Panc1 (cell line): ENCODE data around the gene MACC1. TPM values are rescaled to one million over a fixed set of nuclear protein-coding genes. Genes with fewer than 3 reads are reported as not detected.

Experiments
- ATAC-seq: fragments of 200-7000 bp; cut with Tn5 transposase; 2 replicates; pipeline ENCODE4 v1.9.1; 2020; ENCODE audit warnings: mild to moderate bottlenecking, moderate library complexity
- BruUV-seq: library from RNA; stranded (reverse); fragments of 400-500 nt; replicated peaks from 2 replicates; lab custom pipeline; 2021; lab: Mats Ljungman, UMichigan
- CTCF ChIA-PET: fragments of 300-600 bp; sonication (Branson Sonifier 250); formaldehyde crosslinking; loops from one replicate; lab custom pipeline; 2022; ENCODE audit warnings: antibody characterized with exemption; lab: Charles Lee
- POLR2A ChIA-PET: fragments of 300-600 bp; sonication (Branson Sonifier 250); formaldehyde crosslinking; loops from one replicate; lab custom pipeline; 2022; ENCODE audit warnings: antibody characterized with exemption; lab: Charles Lee
- DNase-seq: peaks from one replicate; pipeline ENCODE4 v3.0.0-alpha.2; 2010; ENCODE audit warnings: low read depth, low spot score
- H3K27ac ChIP-seq: 2 replicates; pipeline ENCODE4 v1.5.1; 2011; ENCODE audit warnings: mild to moderate bottlenecking, low read length, inconsistent platforms
- H3K27me3 ChIP-seq: fragments of 200-500 bp; sonication (Bioruptor generic); 2 replicates; pipeline ENCODE4 v1.6.0; 2014; ENCODE audit warnings: low read length, inconsistent platforms; ENCODE audit not compliant: control insufficient read depth, insufficient read depth
- H3K36me3 ChIP-seq: fragments of 200-500 bp; sonication (Bioruptor generic); 2 replicates; pipeline ENCODE4 v1.5.1; 2014; ENCODE audit warnings: inconsistent platforms, mild to moderate bottlenecking, low read length, moderate library complexity; ENCODE audit not compliant: control insufficient read depth, insufficient read depth
- H3K4me1 ChIP-seq: 2 replicates; pipeline ENCODE4 v1.5.1; 2011; ENCODE audit warnings: inconsistent platforms, mild to moderate bottlenecking, low read length, moderate library complexity; ENCODE audit not compliant: control insufficient read depth, insufficient read depth
- H3K4me3 ChIP-seq, 2 experiments: 2 replicates each; pipeline ENCODE4 v1.5.1; 2011 to 2012; ENCODE audit warnings: low read depth in 2 of 2, low read length in 2 of 2, mild to moderate bottlenecking in 2 of 2, inconsistent platforms in 1 of 2, moderate library complexity in 1 of 2
- H3K9me3 ChIP-seq: fragments of 200-500 bp; sonication (Bioruptor generic); 2 replicates; pipeline ENCODE4 v1.5.1; 2014; ENCODE audit warnings: low read depth, mild to moderate bottlenecking, inconsistent platforms, low read length, moderate library complexity; ENCODE audit not compliant: control insufficient read depth, insufficient read depth
- CTCF ChIP-seq: fragments of 450-650 bp; IDR thresholded peaks from 2 replicates; pipeline ENCODE4 v1.5.1; 2017; ENCODE audit warnings: mild to moderate bottlenecking
- POLR2AphosphoS5 ChIP-seq: IDR thresholded peaks from 2 replicates; pipeline ENCODE4 v1.6.1; 2012; ENCODE audit warnings: mild to moderate bottlenecking, low read depth, low read length, moderate library complexity
- REST ChIP-seq, 2 experiments: IDR thresholded peaks; 2 replicates each; pipeline ENCODE4 v1.6.1; 2011 to 2012; ENCODE audit warnings: low read depth in 2 of 2, control low read depth in 1 of 2, low read length in 1 of 2, mild to moderate bottlenecking in 1 of 2, moderate library complexity in 1 of 2; ENCODE audit not compliant: insufficient read depth in 1 of 2
- SIN3A ChIP-seq: IDR thresholded peaks from 2 replicates; pipeline ENCODE4 v1.6.1; 2012; ENCODE audit warnings: low read depth, mild to moderate bottlenecking, low read length, moderate library complexity, borderline replicate concordance; ENCODE audit not compliant: insufficient read depth
- TCF7L2 ChIP-seq: IDR thresholded peaks from 2 replicates; pipeline ENCODE4 v1.6.1; 2011; ENCODE audit warnings: mild to moderate bottlenecking, low read depth, low read length, inconsistent platforms
- in situ Hi-C: cut with HindIII; loops from 2 replicates; pipeline ENCODE4 v1.10.0; 2016; ENCODE audit warnings: low sequenced_read_pairs, low pct_unique_long_range_greater_than_20kb
- intact Hi-C: fragments of 100-400 bp; cut with micrococcal nuclease; formaldehyde crosslinking; loops from one replicate; pipeline ENCODE4 v1.10.0; 2022; ENCODE audit not compliant: unreplicated experiment
- total RNA-seq: library from RNA; stranded (reverse); gene quantifications from one replicate; pipeline ENCODE4 v1.2.1, GENCODE V29; 2021; ENCODE audit not compliant: unreplicated experiment

The MACC1 gene
- total RNA-seq, 1 experiment from 2014 or later, result 0.08 TPM

GRCh38 chr7:20200971-20201370 is 16.2 kb downstream of the MACC1 start:
- in situ Hi-C loops, result no loop called here
- no peak for ATAC-seq
- TF ChIP-seq REST (IDR thresholded peaks at IDR 0.05; ENCODE audit: insufficient read depth in 1 of 2, low read depth in 2 of 2, low read length in 1 of 2) (no peak), POLR2AphosphoS5 (no peak), SIN3A (no peak), CTCF (no peak), TCF7L2 (no peak)
- ChIA-PET CTCF (no interaction called here), POLR2A (no interaction called here)
- Histone ChIP-seq H3K36me3 (no peaks in the 10 kb centered on the region), H3K9me3 (no peaks in the 10 kb centered on the region), H3K4me1 (no peaks in the 10 kb centered on the region), H3K27ac (no peak overlapping the region), H3K4me3 (no peak overlapping the region), H3K27me3 (no peaks in the 10 kb centered on the region)
- intact Hi-C loops, result no loop called here
- BruUV-seq, result no TSS peak
- DNase-seq, result no peak

GRCh38 chr7:20200361-20200760 is 16.8 kb downstream of the MACC1 start:
- in situ Hi-C loops, result no loop called here
- Histone ChIP-seq H3K27me3 (no peaks in the 10 kb centered on the region), H3K36me3 (no peaks in the 10 kb centered on the region), H3K4me1 (no peaks in the 10 kb centered on the region), H3K27ac (no peak overlapping the region), H3K4me3 (no peak overlapping the region), H3K9me3 (no peaks in the 10 kb centered on the region)
- ChIA-PET CTCF (no interaction called here), POLR2A (no interaction called here)
- no peak for DNase-seq
- ATAC-seq, result no peak
- intact Hi-C loops, result no loop called here
- no TSS peak for BruUV-seq
- TF ChIP-seq SIN3A (no peak), CTCF (no peak), REST (IDR thresholded peaks at IDR 0.05; ENCODE audit: insufficient read depth in 1 of 2, low read depth in 2 of 2, low read length in 1 of 2) (no peak), TCF7L2 (no peak)
